Endothelial cell of umbilical vein (primary cell): Measurements from ENCODE around the gene ANKRD36. TPM values are rescaled to one million over a fixed set of nuclear protein-coding genes. Genes with fewer than 3 reads are reported as not detected.
"Not testable (repeated sequence)": the region's sequence is repeated elsewhere in the genome, so short reads cannot be mapped to it uniquely, and the experiment has no call there.

Experiments used
- Bru-seq: library from RNA; stranded (reverse); fragments of 400-500 nt; gene quantifications from one replicate; lab custom pipeline; 2021; lab: Mats Ljungman, UMichigan
- BruChase-seq, 2 experiments: library from RNA; stranded (reverse); fragments of 400-500 nt; gene quantifications; one replicate each; lab custom pipeline; 2021; lab: Mats Ljungman, UMichigan
- BruUV-seq: library from RNA; stranded (reverse); fragments of 400-500 nt; replicated peaks from 2 replicates; lab custom pipeline; 2021; lab: Mats Ljungman, UMichigan
- CTCF ChIA-PET: fragments of 300-600, 350-600 bp; sonication (Branson Sonifier 250); formaldehyde crosslinking; loops from one replicate; lab custom pipeline; 2021; ENCODE audit warnings: antibody characterized with exemption, inconsistent platforms; lab: Charles Lee
- POLR2A ChIA-PET: fragments of 300-600, 350-600 bp; sonication (Branson Sonifier 250); formaldehyde crosslinking; loops from one replicate; lab custom pipeline; 2021; ENCODE audit warnings: antibody characterized with exemption, inconsistent platforms; lab: Charles Lee
- DNase-seq: peaks from one replicate; pipeline ENCODE4 v3.0.0-alpha.2; 2011; ENCODE audit warnings: low read depth, low spot score
- FAIRE-seq: peaks from 2 replicates; lab custom pipeline; 2011; peaks lifted over from hg19 to GRCh38; lab: Jason Lieb, UNC
- H2AFZ ChIP-seq: 2 replicates; pipeline ENCODE4 v1.6.0; 2012; ENCODE audit warnings: low read depth, low read length, control low read depth, inconsistent platforms
- H3K27ac ChIP-seq: 2 replicates; pipeline ENCODE4 v1.5.1; 2011; ENCODE audit warnings: low read depth, mild to moderate bottlenecking, control low read depth, low read length, moderate library complexity; ENCODE audit not compliant: insufficient read depth
- H3K27me3 ChIP-seq, 2 experiments: 2 replicates each; pipeline versions ENCODE4 v1.6.0 to v1.6.1; 2011; ENCODE audit warnings: low read length in 2 of 2, mixed read lengths in 1 of 2; ENCODE audit not compliant: control insufficient read depth in 2 of 2, insufficient read depth in 2 of 2
- H3K36me3 ChIP-seq, 2 experiments: 2 replicates in 1 of 2; 3 replicates in 1 of 2; pipeline ENCODE4 v1.5.1; 2011; ENCODE audit warnings: low read length in 2 of 2, mild to moderate bottlenecking in 1 of 2, moderate library complexity in 1 of 2; ENCODE audit not compliant: control insufficient read depth in 2 of 2, insufficient read depth in 2 of 2; ENCODE audit errors: extremely low read depth in 1 of 2
- H3K4me1 ChIP-seq: 3 replicates; pipeline ENCODE4 v1.5.1; 2011; ENCODE audit warnings: mild to moderate bottlenecking, low read length; ENCODE audit not compliant: control insufficient read depth, insufficient read depth; ENCODE audit errors: extremely low read depth
- H3K4me2 ChIP-seq: 2 replicates; pipeline ENCODE4 v1.6.1; 2011; ENCODE audit warnings: low read length, control low read depth, mixed read lengths; ENCODE audit not compliant: insufficient read depth
- H3K4me3 ChIP-seq, 3 experiments: fragments of 200-600 bp in 1 of 3; sonication (generic), shearing (Covaris generic) in 1 of 3; replicated peaks in 1 of 3; 2 replicates each; pipeline ENCODE4 v1.5.1; 2011 to 2016; ENCODE audit warnings: control low read depth in 3 of 3, low read length in 3 of 3, mild to moderate bottlenecking in 2 of 3, inconsistent platforms in 1 of 3, low read depth in 1 of 3, moderate library complexity in 1 of 3; ENCODE audit not compliant: insufficient read depth in 1 of 3
- H3K79me2 ChIP-seq: 2 replicates; pipeline ENCODE4 v1.6.0; 2012; ENCODE audit warnings: low read length, inconsistent platforms; ENCODE audit not compliant: control insufficient read depth, insufficient read depth
- H3K9ac ChIP-seq: replicated peaks from 2 replicates; pipeline ENCODE3; 2011; ENCODE audit warnings: low read length, control low read depth; ENCODE audit not compliant: insufficient read depth; ENCODE audit errors: extremely low read depth
- H3K9me1 ChIP-seq: replicated peaks from 3 replicates; pipeline ENCODE4 v1.6.0; 2011; ENCODE audit warnings: mild to moderate bottlenecking, low read length; ENCODE audit not compliant: control insufficient read depth, insufficient read depth; ENCODE audit errors: extremely low read depth
- H3K9me3 ChIP-seq: replicated peaks from 2 replicates; pipeline ENCODE4 v1.5.1; 2012; ENCODE audit warnings: low read length, inconsistent platforms; ENCODE audit not compliant: control insufficient read depth, insufficient read depth
- H4K20me1 ChIP-seq: replicated peaks from 2 replicates; pipeline ENCODE3; 2011; ENCODE audit warnings: mild to moderate bottlenecking, low read length; ENCODE audit not compliant: control insufficient read depth, insufficient read depth; ENCODE audit errors: extremely low read depth
- CTCF ChIP-seq, 2 donors: IDR thresholded peaks; 1 replicate in 1 of 2; 2 replicates in 1 of 2; pipeline ENCODE4 v1.5.1; 2011; ENCODE audit warnings: low read length in 2 of 2, mild to moderate bottlenecking in 2 of 2, moderate library complexity in 2 of 2, control low read depth in 1 of 2, inconsistent platforms in 1 of 2, low read depth in 1 of 2; ENCODE audit not compliant: insufficient read depth in 1 of 2; ENCODE audit errors: extremely low read depth in 1 of 2
- POLR2A ChIP-seq: IDR thresholded peaks from 2 replicates; pipeline ENCODE4 v1.6.1; 2012; ENCODE audit warnings: low read depth, mild to moderate bottlenecking, control low read depth, low read length
- POLR2AphosphoS5 ChIP-seq: IDR thresholded peaks from 2 replicates; pipeline ENCODE4 v1.6.1; 2012; ENCODE audit warnings: low read depth, mild to moderate bottlenecking, control low read depth, low read length, moderate library complexity; ENCODE audit not compliant: insufficient read depth
- dilution Hi-C: fragments of 300-500 bp; cut with MboI; formaldehyde crosslinking; loops from one replicate; pipeline ENCODE4 v1.15.0; 2019; ENCODE audit warnings: low sequenced_read_pairs; ENCODE audit not compliant: extremely low pct_ligation_motif_present
- intact Hi-C: fragments of 100-400 bp; cut with micrococcal nuclease; formaldehyde crosslinking; loops from one replicate; pipeline ENCODE4 v1.10.0; 2022
- long read RNA-seq: library from polyadenylated mRNA; stranded (forward); transcript quantifications from one replicate; pipeline ENCODE4 v2.0.0, GENCODE V29; 2021
- polyA minus RNA-seq, 3 experiments: library from RNA; depleted of rRNA, polyadenylated mRNA; stranded (reverse); fragments of >200 nt; gene quantifications; 1 replicate in 1 of 3; 2 replicates in 2 of 3; pipeline ENCODE4 v1.2.3, GENCODE V29; 2011
- polyA plus RNA-seq, 4 experiments: library from polyadenylated mRNA; depleted of rRNA in 3 of 4; stranded (reverse) in 3 of 4; unstranded in 1 of 4; fragments of >200 nt; gene quantifications; 2 replicates each; pipeline versions ENCODE4 v1.2.1 to v1.2.3, GENCODE V29; 2011 to 2012; ENCODE audit warnings: missing spikeins in 1 of 4
- total RNA-seq: library from RNA; stranded (reverse); gene quantifications from 2 replicates; pipeline ENCODE4 v1.2.3, GENCODE V29; 2021

ANKRD36 gene
- 55.0 and 91.7 TPM in 2 replicates for total RNA-seq
- 6.7 and 7.2 TPM in 2 replicates for polyA plus RNA-seq
- 3.0 and 3.2 TPM in 2 replicates for polyA plus RNA-seq (2011; cell fraction: cytosol; rRNA removed)
- polyA plus RNA-seq (2011; cell fraction: nucleus; rRNA removed) = 98.0 and 98.3 TPM in 2 replicates
- 8.7 and 10.6 TPM in 2 replicates for polyA plus RNA-seq (2012)
- 121 and 123 TPM in 2 replicates for polyA minus RNA-seq
- polyA minus RNA-seq (2011; cell fraction: cytosol; rRNA and poly(A)+ RNA removed) = 3.4 TPM
- polyA minus RNA-seq (2011; cell fraction: nucleus; rRNA and poly(A)+ RNA removed) = 336 and 424 TPM in 2 replicates
- Bru-seq, nascent RNA = percentile 94 among the genes with signal in this experiment
- percentile 69 among the genes with signal in this experiment for BruChase-seq, experiment 1, labeled RNA remaining after a 6-hour chase
- percentile 89 among the genes with signal in this experiment for BruChase-seq, experiment 2, labeled RNA remaining after a 2-hour chase
- long read RNA-seq, partial matches to known transcripts = 1 of 12 reads
- long read RNA-seq, other reads (novel, unspliced or antisense) = 9 of 12 reads

GRCh38 chr2:97113050-97113881 is at the start of gene ANKRD36:
ANKRD36 (plus strand) TSS chr2:97113153; CDS start chr2:97113740, 587 bp downstream.
- peak within 1 kb of the TSS; percentile 73 for H3K9ac ChIP-seq
- H3K9me1 ChIP-seq, H3K36me3 ChIP-seq, H3K27me3 ChIP-seq, POLR2A ChIA-PET, FAIRE-seq, dilution Hi-C loops, H4K20me1 ChIP-seq, H3K4me1 ChIP-seq, H3K79me2 ChIP-seq, H3K9me3 ChIP-seq: not testable (repeated sequence)
- peak; percentile 74 for DNase-seq
- H3K27ac ChIP-seq = peak within 1 kb of the TSS; percentile 61
- H2AFZ ChIP-seq = peak within 1 kb of the TSS; percentile 96
- BruUV-seq = TSS peak; percentile 37
- H3K4me2 ChIP-seq = peak within 1 kb of the TSS; percentile 75
- CTCF ChIA-PET = interaction anchor here (1.0 to 1.9 kb wide), 7 partner anchors 97 to 300 kb away, joined by 3 to 16 read pairs (median 6); partner anchors contain the start of genes ANKRD39 and CNNM3
- TF ChIP-seq POLR2AphosphoS5 (peak; percentile 36), CTCF (IDR thresholded peaks at IDR 0.05; ENCODE audit: extremely low read depth in 1 of 2, insufficient read depth in 1 of 2, low read depth in 1 of 2, low read length in 2 of 2) (peak; percentile 24 to 58), POLR2A (peak; percentile 35)
- intact Hi-C loops = loop anchor here (1.0 kb wide), 1 partner anchor 255 kb away; the partner anchor contains the start of gene ANKRD39
- peak within 1 kb of the TSS; percentile 59 to 70 (median 66) for H3K4me3 ChIP-seq

GRCh38 chr2:97066030-97066429 is 46.9 kb upstream of the ANKRD36 start:
- H3K36me3 ChIP-seq, H3K4me3 ChIP-seq, H3K79me2 ChIP-seq, DNase-seq, dilution Hi-C loops, H3K4me2 ChIP-seq, intact Hi-C loops, H3K27ac ChIP-seq, H3K9me1 ChIP-seq, H2AFZ ChIP-seq, FAIRE-seq, BruUV-seq, H3K4me1 ChIP-seq, H3K9ac ChIP-seq, CTCF ChIA-PET, H3K9me3 ChIP-seq, H4K20me1 ChIP-seq, POLR2A ChIA-PET: not testable (repeated sequence)
- H3K27me3 ChIP-seq = peaks cover 5 to 11% of the 10 kb centered on the region in 2 experiments
